GDM1 (cell line): ENCODE data around the gene ZNF697.

ENCODE experiments used
- DNase-seq: peaks from one replicate; lab custom pipeline; 2025; lab: John Stamatoyannopoulos, UW

The ZNF697 gene

DNA sequence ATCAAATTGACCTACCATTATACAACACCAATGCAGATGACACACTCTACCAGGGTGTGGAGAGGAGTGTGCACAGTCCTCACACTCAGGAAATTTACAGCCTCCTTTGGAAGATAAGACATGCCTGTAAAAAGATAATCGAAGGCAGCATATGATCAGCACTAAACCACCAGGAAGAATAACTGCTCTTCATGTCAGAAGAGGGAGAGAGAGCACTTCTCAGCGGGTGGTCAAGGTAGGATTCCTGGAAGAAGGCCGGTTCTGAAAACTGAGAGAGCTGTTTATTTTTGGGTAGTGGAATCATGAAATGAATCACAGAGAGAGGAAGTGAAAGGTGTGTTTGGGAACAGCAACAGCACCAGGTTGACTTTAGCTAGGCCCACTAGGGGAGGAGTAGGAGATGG lies 14.0 kb upstream of the ZNF697 start:
- DNase-seq, result no peak

DNA sequence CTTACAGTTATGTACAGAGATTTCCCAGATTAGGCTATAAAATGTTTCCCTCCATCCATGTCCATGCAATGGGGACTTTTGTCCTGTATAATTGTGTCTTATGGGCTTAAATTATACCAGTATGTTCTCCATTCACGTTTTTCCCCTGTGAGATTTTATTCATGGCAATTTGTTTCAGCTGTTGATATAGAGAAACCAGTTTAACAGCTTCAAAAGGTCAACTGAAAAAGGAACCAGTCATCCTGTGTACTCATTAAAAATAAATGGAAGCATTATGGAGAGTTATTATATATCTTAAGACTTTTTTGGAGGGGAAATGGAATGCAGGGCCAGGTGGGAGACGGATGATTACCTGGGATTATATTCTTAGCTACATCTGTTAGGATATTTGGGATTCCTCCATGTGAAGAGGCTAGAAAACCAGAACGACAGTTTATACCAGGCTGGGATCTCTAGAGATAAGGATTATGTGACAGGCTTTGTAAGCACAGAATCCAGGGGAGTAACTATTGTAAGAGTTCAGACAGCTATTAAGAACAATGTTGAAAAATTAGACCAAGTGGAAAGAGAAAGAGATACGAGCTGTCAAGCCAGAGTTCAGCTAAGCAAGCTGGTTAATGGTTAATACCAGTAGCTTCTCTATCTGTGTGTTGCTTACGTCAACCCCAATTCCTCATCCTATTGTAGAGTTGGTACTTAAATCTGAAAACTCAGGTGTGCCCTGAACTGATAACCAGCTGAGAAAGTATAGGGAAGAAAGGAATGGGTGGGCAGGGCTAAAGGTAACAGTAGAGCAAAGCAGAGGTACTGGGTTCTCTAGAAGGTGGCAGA lies 12.4 kb upstream of the ZNF697 start:
- no peak for DNase-seq

DNA sequence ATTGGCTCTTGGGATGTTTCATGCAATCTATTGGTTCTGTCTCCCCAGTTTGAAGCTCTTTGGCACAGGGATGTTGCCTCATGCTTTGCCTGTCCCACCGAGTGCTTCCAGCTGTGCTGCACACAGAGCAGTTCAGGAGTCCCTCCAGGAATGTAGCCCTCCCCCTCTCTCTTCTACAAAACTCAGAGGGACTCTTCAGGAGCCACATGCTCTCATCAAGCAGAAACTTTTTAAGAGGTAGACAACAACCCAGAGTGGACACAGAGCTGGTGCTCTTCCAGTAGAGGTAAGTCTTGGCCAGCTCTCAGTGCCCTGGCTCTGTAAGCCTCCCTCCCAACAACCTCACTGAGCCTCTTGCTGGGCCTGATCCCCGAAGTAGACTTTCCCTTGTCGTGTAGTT lies 11.6 kb upstream of the ZNF697 start:
- no peak for DNase-seq

DNA sequence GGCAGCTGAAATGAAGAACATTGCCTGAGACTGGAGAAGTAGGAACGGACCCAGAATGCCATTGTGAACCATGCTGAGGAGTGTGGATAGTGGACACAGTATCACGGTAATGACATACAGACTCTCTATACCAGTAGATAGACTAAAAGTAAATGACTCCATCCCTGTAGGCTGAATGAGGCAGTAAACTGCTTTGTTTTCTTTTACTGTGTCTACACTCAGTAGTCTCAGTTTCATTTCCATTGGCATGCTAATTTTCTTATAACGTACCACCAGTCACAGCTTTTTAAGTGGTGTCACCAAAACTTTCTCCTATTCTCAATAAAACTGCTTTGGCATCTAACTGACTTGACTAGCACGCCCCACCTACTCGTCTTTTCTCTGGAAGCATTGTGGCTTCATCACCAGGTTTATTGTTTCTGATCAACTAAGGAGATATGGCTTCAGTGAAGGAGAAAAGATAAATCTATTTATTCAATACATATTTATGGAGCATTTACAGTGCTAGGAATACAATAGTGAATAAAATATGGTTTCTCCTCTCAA lies 8.4 kb upstream of the ZNF697 start:
- DNase-seq, result no peak

DNA sequence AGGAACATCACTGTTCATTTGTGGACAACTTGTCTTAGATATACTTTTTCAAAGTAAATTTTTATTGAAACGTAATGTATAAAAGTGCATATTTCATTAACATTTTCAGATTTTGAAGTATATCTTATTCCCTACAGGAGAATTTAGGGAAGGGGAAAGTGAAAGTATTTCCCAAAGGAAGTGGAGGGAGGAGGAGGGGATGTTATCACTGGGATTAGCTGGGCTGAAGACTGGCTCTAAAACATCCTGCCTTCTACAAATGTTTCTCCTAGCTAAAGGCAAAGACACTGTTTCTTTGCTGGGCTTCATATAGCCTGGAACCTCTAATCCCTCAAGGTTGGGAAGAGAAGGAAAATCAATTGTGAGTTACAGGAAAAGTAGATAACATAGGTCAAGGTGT lies 7.1 kb upstream of the ZNF697 start:
- DNase-seq, result no peak

DNA sequence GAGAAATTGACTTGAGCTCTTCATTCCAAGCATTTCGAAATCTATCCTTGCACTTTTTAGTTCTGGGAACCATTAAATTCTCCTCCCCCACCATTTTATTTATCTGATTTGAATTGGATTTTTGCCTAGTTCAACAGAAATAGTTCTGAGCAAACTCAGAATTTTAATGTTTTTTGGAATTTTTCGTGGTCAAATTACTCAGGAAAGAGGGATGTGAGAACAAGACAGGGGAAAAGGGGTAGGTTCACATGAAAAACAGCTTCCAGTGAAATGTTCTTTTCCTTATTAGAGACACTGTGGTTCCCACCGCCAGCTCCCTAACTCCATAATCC lies 5.7 kb upstream of the ZNF697 start:
- no peak for DNase-seq

DNA sequence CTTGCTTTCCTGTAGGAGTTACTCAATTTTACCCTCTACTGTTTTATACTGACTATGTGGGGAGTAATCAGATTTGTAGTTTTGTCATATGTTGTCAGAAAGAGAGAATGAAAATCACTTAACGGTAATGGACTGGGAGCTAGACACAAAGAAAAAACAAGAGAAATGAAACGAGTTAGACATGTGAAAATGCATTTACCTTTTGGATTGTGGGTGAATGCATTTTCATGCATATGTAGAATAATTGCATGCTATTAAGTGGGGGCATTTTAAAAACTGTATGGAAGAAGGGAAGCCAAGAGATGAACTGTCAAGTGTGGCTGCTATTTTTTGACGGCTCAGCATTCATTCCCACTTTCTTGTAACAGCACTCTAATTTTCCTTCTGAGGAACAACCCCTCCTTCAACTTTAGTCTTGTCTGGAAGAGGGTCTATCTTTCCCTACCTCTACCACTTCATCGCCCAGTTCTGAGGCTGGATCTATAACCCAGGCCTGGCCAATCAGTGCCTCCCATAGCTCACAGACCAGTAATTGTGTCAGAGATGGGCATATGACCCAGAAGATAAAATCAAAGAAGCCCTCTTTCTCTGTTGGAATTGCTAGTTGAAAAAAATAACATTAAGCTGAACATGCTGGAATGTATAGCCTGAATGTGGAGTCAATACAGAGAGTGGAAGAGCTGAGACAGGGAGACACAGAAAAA lies 5.2 kb upstream of the ZNF697 start:
- DNase-seq, result no peak

DNA sequence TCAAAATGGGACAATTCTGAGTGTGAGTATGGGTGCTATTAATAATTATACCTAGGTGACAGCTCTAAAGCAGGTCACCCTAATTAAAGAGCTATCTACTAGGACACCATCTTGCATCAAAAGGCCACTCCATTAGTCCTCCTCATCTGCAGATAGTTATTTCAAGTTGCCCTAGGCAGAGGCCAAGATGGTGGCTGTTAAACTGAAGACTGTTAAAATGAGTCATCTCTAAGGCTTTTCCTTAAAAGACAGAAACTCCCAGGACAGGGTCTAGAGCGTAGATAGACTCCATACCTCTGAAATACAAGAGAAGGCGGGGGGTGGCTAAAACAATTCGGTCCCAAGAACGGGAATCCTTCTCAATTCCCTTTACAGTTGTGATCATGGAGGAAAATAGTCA lies 4.5 kb upstream of the ZNF697 start:
- no peak for DNase-seq

DNA sequence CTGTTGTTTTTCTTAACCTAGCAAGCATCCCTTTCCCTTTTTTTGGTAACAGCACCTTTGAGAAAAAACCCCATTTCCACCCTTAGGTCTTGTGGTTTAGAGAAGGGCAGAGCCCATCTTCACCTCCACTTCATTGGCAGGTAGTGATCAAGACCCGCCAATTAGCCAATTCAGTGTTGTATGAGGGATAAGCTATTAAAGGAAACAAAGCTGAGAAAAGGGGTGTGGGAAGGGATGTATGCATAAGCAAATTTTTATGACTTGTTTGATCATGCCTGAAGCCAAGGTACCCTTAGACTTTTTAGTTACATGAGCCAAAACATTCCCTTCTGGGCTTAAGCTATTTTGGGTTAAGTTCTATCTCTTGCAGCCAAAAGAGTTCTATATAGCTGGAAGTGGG lies 3.6 kb upstream of the ZNF697 start:
- DNase-seq, result no peak

DNA sequence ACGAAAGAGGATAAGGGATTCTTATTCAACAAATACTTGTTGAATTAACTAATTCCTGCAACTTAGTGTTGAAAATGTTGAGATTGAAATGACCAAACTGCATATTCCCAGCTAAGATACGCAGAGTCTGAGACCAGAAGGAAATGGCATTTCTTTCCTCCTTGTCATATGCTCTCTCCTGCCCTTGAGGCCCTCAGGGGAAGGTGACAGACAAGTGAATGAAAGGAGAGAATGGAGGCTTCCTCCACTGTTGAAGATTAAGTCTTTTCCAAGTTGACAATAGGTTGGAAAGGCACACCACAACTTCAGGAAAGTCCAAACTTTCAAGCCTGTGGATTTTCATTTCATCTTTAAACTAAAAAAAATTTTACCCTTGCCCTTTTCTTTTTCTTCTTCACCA lies 3.1 kb upstream of the ZNF697 start:
- no peak for DNase-seq

DNA sequence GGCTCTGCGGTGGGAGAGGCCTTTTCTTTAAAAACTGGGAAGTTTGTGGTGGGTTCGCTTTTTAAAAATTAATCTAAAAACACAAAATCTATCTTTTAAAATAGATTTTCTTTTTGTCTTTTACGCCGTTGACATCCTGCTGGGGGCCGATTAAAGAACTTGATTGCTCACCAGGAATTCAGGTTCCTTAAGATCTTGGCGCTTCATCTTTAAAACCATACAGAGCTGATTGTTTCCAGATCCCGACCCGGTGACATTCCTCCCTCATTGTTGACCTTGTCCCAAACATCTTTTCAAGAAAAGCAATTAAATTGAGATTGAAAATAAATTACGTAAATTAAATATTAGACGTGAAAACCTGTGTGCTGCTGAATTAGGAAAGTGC lies 546 bp upstream of the ZNF697 start:
- no peak for DNase-seq

DNA sequence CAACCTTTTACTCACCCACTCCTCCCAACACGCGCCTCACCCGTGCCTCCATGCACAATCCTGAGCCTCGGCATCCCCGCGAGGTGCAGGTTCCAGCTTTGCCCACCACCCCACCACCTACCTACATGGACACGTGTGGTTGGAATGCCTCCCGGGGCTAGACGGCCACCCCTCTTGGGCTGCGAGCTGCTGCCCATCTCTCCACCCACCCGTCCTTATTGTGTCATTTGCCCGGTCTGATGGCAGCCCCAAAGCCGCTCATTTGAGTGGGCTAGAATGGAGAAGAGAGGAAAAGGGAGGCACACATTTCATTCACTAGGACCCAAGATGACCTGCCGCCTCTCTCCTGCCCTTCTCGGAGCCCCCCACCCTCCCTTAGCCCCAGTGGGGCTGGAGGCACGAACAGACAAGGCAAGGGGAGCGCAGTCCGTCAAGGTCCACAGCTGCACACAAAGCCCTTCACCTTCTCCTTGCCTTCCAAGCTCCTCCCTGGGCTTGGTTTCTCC lies 785 bp downstream of the ZNF697 start:
- DNase-seq, result no peak

DNA sequence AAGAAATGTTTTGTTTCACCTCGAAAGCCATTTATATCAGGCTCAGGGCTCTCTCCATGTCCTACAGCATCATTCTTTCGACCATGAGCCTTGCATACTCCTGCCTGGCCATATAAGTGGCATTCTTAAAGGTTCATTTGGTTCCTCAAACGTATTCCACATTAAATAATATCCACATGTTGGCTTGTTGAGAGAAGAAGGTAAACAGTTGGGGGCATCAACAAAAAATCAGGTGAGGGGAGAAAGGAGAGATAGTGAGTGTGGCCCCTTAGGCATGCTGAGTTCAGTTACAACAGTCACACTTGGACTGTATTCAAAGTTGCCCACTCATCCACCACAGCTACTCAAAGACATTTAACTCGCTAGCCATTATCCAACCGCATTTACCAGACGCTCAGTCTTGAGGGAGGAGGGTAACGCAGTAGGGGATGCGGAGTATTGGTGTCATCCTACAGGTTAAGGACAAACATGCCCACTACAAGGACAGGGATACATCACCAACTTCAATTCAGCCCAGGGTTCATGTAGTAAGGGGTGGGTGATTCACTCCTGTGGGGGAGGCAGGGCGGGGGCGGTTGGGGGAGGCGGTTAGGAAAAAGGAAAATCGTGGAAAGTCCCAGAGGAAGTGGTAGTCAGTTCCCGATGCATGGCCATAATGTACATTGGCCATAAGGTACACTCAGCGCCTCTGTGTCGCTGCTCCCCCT lies 1.4 kb downstream of the ZNF697 start:
- no peak for DNase-seq

DNA sequence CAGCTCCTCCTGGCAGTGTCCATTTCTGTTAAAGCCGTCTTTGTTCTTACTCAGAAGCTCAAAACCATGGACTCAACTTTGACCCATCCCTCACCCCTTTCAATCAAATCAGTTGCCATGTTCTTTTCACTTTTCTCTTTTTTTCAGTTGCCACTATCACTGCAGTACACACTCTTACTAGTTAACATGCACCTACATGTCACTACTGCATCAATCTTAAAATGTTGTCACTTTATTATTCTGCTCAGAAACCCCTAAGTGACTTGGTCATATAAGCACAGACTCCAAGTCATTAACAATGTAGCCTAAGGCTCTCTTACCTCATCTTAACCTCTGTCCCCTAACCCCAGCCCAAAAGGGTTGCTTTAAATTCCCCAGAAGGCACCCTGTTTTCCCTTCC lies 9.0 kb downstream of the ZNF697 start:
- DNase-seq, result no peak

DNA sequence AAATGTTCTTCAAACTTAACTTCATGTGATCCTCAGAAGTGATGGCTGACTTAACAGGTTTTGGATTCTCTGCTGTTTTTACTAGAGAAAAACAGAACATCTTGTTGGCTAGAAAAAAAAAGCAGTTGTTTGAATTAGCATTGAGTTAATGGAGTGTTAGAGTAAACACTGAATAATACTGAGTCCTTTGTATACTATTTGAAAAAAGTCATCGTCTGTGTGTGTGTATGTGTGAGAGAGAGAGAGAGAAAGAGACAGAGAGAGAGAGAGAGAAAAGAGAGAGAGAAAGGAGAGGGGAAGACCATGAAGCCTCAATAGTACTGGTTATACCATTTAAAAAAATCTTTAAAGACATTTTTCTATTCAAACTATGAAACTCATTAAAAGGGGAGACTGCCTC lies 10.4 kb downstream of the ZNF697 start:
- no peak for DNase-seq

DNA sequence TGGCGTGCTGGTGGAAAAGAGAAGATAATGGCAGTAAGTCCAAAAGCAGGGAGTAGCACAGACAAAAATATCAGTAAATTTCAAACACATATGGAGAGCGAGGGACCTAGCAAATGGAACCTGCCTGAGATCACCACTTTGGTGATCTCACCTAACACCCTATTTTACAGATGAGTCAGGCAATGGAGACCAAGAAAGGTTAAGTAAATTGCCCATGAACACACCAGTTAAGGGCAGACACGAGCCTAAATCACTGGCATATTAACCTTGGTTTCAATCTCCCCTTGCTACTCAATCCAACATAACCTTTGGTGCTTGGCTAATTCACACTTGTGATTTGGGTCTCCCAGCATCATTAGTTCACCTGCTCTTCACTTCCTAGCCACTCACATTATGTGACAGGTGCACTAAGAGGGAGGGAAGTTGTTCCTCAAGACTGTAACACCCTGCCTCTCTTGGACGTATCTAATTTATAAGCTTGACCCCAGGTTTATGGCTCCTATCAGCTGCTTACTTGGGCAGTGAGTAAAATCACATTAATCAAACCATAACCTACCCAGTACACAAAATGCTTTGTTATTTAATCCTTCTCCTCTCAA lies 11.5 kb downstream of the ZNF697 start:
- no peak for DNase-seq

DNA sequence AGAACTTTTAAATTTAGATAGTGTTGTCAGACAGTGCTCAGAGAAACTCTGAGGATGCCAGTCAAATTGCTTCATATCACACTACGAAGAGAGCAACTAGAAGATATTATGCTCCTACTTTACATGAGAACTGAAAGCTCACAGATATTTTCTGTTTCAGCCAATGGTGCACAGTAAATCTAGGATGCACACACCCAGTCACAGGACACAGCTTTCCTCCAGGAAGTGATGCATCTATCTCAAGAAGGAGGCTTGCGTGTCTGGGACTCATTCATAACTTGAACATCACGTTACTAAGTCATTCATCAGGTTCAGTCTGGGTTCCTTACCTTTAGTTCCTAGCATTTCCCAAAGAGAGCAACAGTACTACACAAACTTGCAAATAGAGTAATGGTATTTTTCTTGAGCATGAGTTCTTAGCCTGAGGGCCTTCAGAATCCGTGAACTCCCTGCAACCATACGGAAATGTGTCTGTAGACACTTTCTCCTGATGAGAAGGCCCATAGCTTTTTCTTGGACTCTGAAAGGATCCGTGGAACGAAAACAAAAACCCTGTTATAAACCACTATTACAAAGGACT lies 12.2 kb downstream of the ZNF697 start:
- DNase-seq, result no peak

DNA sequence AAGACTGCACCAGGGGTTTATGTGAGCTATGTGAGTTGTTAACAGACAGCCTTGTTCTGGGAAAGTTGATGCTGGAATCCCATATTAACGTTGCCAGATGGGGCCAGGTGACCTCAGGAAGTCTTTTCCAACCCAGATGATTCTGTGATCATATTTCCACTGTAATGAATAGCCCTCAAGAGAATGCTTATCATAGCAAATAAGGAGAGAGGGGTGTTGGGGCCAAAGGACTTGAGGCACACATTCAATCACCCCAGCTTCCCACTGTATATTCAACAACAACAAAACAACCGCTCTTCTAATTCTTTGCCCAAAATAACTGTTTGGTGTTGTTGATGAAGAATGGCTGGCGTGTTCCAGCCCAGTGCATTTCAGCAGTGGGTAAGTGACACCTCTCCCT lies 14.1 kb downstream of the ZNF697 start:
- no peak for DNase-seq

DNA sequence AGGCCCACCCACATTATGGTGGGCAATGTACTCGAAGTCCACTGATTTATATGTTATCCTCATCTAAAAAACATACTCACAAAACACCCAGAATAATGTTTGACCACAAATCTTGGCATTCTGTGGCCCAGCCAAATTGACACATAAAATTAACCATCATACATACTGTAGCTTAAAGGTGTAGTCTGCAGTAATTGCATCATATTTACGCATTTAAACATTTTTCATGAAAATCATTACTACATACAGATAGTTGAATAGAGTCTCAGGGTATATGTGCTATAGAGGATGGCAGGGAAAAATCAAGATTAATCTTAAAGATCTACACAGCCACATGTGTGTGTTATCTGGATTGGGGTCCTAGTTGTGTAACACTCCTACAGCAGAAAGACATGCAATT lies 14.5 kb downstream of the ZNF697 start:
- no peak for DNase-seq

DNA sequence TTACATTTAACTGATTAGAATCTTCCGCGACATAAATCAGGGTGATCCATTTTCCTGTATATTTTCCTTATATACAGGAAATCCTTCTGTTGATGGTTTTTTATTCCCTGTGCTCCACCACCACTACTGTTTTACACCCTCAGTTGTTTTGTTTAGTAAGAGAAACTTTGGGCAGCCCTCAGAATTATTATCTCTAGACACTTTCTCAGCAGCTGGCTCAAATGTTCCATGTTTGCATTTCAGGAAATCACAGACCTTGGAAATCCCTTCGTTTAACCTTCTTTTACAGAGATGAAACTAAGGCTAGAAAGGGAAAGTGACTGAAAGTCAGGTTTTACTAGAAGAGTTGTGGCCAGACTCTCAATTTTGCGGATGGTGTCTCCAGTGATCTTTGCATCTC lies 15.2 kb downstream of the ZNF697 start:
- no peak for DNase-seq

DNA sequence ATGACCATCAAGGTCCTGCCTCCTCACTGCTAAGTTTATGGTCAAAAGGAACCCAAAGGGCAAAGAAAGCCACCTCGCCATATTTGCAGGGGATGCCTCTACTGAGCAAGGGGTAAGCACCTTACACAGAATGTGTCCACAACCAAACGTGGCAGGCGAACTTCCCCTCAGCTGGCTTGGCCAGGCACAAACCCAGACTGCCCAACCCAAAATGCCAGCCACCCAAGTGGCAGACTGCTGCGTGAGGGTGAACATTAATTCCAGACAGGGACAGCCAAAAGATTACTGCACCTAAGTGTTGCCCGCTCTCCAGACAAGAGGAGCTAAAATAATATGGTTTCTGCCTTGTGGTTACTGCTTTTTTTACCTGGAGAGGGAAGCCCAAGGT lies 16.0 kb downstream of the ZNF697 start:
- no peak for DNase-seq
